ENCODE measurements around the gene HSD17B1.

DNA sequence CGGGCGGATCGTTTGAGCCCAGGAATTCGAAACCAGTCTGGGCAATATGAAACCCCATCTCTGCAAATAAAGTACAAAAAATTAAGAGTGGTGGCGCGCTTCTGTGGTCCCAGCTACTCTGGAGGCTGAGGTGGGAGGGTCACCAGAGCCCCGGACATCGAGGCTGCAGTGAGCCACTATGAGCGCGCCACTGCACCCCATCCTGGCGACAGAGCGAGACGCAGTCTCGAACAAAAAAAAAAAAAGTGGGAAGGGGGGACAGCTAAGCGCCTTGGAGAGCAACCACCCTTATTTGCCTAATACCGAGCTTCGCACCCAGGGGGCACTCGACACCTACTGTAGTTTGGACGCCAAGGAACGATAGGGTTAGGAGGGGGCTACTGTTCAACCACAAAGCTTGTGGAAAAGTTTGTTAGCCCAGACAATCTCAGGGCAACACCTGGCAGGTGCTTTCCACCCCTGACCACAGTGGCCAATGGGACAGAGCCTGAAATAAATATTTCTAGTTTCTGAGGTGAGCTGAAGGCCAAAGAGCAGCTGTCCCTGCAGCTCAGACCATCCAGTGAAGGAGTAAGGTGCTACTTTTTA is 25.7 kb downstream of the HSD17B1 start:
- TF ChIP-seq, protein P1, sequence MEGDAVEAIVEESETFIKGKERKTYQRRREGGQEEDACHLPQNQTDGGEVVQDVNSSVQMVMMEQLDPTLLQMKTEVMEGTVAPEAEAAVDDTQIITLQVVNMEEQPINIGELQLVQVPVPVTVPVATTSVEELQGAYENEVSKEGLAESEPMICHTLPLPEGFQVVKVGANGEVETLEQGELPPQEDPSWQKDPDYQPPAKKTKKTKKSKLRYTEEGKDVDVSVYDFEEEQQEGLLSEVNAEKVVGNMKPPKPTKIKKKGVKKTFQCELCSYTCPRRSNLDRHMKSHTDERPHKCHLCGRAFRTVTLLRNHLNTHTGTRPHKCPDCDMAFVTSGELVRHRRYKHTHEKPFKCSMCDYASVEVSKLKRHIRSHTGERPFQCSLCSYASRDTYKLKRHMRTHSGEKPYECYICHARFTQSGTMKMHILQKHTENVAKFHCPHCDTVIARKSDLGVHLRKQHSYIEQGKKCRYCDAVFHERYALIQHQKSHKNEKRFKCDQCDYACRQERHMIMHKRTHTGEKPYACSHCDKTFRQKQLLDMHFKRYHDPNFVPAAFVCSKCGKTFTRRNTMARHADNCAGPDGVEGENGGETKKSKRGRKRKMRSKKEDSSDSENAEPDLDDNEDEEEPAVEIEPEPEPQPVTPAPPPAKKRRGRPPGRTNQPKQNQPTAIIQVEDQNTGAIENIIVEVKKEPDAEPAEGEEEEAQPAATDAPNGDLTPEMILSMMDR (IDR thresholded peaks at IDR 0.05): peak in 5 of 7 experiments; percentile 59 to 80 (median 69)
- peak in 1 of 3 donors; percentile 36 for TF ChIP-seq POLR2AphosphoS5 (IDR thresholded peaks at IDR 0.05)
